ENCODE measurements around the gene CIROP.

DNA sequence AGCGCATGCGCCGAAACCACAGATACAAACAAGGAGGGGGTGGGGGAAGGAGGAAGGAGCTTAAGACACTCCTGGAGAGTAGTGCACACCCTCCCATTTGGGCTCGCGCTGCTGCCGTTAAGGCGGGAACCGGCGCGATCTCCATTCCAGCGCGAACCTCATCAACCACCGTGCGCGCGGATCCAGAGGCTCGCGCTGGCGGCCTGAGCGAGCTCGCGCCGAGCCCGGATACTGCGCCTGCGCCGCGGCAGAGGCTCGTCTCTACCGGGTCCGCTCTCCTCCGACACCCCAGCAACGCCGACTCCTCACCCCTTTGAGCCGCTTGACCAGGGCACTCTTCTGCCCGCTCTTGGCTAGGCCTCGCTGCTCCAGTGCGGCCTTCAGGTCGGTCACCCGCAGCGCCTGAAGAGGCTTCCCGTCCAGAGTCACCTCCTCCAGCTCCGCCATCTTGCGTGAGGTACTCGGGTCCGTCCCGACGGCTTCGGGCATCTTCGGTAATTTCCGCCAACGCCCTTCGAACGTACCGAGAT, 10.1 kb downstream of the CIROP start, which contains the start of gene ACIN1:
- no peak for TF ChIP-seq CTCF (conservative IDR thresholded peaks at IDR 0.05)
- TF ChIP-seq EZH2 (IDR thresholded peaks at IDR 0.05; ENCODE audit: low read depth) = no peak
